Activated CD4-positive, alpha-beta T cell treated with anti-CD3 and anti-CD28 coated beads for 24 hours (primary cell): Measurements from ENCODE around the gene SEMA3F.
"Not testable (repeated sequence)": the region's sequence is repeated elsewhere in the genome, so short reads cannot be mapped to it uniquely, and the experiment has no call there.

ENCODE experiments used
- DNase-seq, 2 donors: peaks; one replicate each; pipeline ENCODE4 v3.0.0-alpha.2; 2020; ENCODE audit warnings: low read depth in 2 of 2

SEMA3F gene

GRCh38 chr3:50211368-50211717, 56.2 kb downstream of the SEMA3F start:
- not testable (repeated sequence) for DNase-seq

- no peak for DNase-seq
These were observed 56.8 kb downstream of the SEMA3F start for GRCh38 chr3:50211930-50212329.

- DNase-seq = no peak
These were observed 57.4 kb downstream of the SEMA3F start for GRCh38 chr3:50212502-50212901.

GRCh38 chr3:50212971-50213370, 57.8 kb downstream of the SEMA3F start:
- DNase-seq = no peak

- DNase-seq = no peak
These were observed 58.2 kb downstream of the SEMA3F start for GRCh38 chr3:50213373-50213772.

- no peak for DNase-seq
These were observed 59.7 kb downstream of the SEMA3F start for GRCh38 chr3:50214824-50215223.

- no peak for DNase-seq
These were observed 60.4 kb downstream of the SEMA3F start for GRCh38 chr3:50215529-50215928.

GRCh38 chr3:50217681-50218080, 62.6 kb downstream of the SEMA3F start:
- no peak for DNase-seq

GRCh38 chr3:50218448-50218847, 63.3 kb downstream of the SEMA3F start:
- no peak for DNase-seq

GRCh38 chr3:50219285-50219684, 64.2 kb downstream of the SEMA3F start:
- DNase-seq = no peak

GRCh38 chr3:50220109-50220508, 65.0 kb downstream of the SEMA3F start:
- DNase-seq = no peak

GRCh38 chr3:50221051-50221410, 65.9 kb downstream of the SEMA3F start:
- no peak for DNase-seq

GRCh38 chr3:50221411-50222168, 66.5 kb downstream of the SEMA3F start:
- no peak for DNase-seq

GRCh38 chr3:50222169-50222528, 67.0 kb downstream of the SEMA3F start:
- DNase-seq = no peak

GRCh38 chr3:50224639-50225038, 69.5 kb downstream of the SEMA3F start:
- no peak for DNase-seq

- DNase-seq = no peak
These were observed 71.8 kb downstream of the SEMA3F start for GRCh38 chr3:50226888-50227389.

- DNase-seq = peak; percentile 82 to 85
These were observed 72.5 kb downstream of the SEMA3F start for GRCh38 chr3:50227390-50228183.

- DNase-seq = not testable (repeated sequence)
These were observed 73.2 kb downstream of the SEMA3F start for GRCh38 chr3:50228184-50228763.

- DNase-seq = no peak
These were observed 74.4 kb downstream of the SEMA3F start for GRCh38 chr3:50229490-50229889.

GRCh38 chr3:50230104-50230793, 75.1 kb downstream of the SEMA3F start:
- DNase-seq = no peak

- no peak for DNase-seq
These were observed 75.6 kb downstream of the SEMA3F start for GRCh38 chr3:50230794-50231125.

- no peak for DNase-seq
These were observed 76.5 kb downstream of the SEMA3F start for GRCh38 chr3:50231581-50231980.
